DND-41 (cell line): ENCODE measurements around the gene LINGO3.
"Not testable (repeated sequence)": the region's sequence is repeated elsewhere in the genome, so short reads cannot be mapped to it uniquely, and the experiment has no call there.

ENCODE experiments used
- ATAC-seq: fragments of 200-7000 bp; cut with Tn5 transposase; 3 replicates; pipeline ENCODE4 v1.9.1; 2021; ENCODE audit warnings: low read depth; ENCODE audit not compliant: insufficient read depth
- DNase-seq: peaks from one replicate; pipeline ENCODE4 v3.0.0-alpha.2; 2020
- H2AFZ ChIP-seq: 2 replicates; pipeline ENCODE4 v1.6.0; 2012; ENCODE audit warnings: low read depth, low read length
- H3K27ac ChIP-seq: 2 replicates; pipeline ENCODE4 v1.5.1; 2012; ENCODE audit warnings: low read length, inconsistent platforms
- H3K27me3 ChIP-seq: fragments of 200-600 bp; sonication (generic); 2 replicates; pipeline ENCODE4 v1.6.0; 2012; ENCODE audit warnings: low read length, mild to moderate bottlenecking, inconsistent platforms; ENCODE audit not compliant: insufficient read depth, poor library complexity
- H3K36me3 ChIP-seq: 2 replicates; pipeline ENCODE4 v1.5.1; 2012; ENCODE audit warnings: low read length, inconsistent platforms; ENCODE audit not compliant: insufficient read depth
- H3K4me1 ChIP-seq: 2 replicates; pipeline ENCODE4 v1.5.1; 2012; ENCODE audit warnings: mild to moderate bottlenecking, low read length; ENCODE audit not compliant: insufficient read depth
- H3K4me2 ChIP-seq: 2 replicates; pipeline ENCODE4 v1.6.0; 2012; ENCODE audit warnings: mild to moderate bottlenecking, moderate library complexity, low read length, inconsistent platforms; ENCODE audit not compliant: insufficient read depth
- H3K4me3 ChIP-seq, 2 experiments: fragments of 200-600 bp in 1 of 2; shearing (Covaris generic) in 1 of 2; 2 replicates each; pipeline ENCODE4 v1.5.1; 2012 to 2016; ENCODE audit warnings: inconsistent platforms in 2 of 2, low read length in 2 of 2, mild to moderate bottlenecking in 2 of 2, low read depth in 1 of 2, moderate library complexity in 1 of 2
- H3K79me2 ChIP-seq: 2 replicates; pipeline ENCODE4 v1.6.0; 2012; ENCODE audit warnings: low read length, inconsistent platforms; ENCODE audit not compliant: insufficient read depth
- H3K9ac ChIP-seq: 2 replicates; pipeline ENCODE4 v1.6.0; 2012; ENCODE audit warnings: low read depth, mild to moderate bottlenecking, inconsistent platforms, low read length, moderate library complexity
- H3K9me3 ChIP-seq: 2 replicates; pipeline ENCODE4 v1.5.1; 2012; ENCODE audit warnings: low read length, moderate library complexity, mild to moderate bottlenecking, inconsistent platforms; ENCODE audit not compliant: insufficient read depth, severe bottlenecking
- H4K20me1 ChIP-seq: 2 replicates; pipeline ENCODE4 v1.6.0; 2012; ENCODE audit warnings: low read length; ENCODE audit not compliant: insufficient read depth
- CTCF ChIP-seq: IDR thresholded peaks from 2 replicates; pipeline ENCODE4 v1.5.1; 2012; ENCODE audit warnings: borderline replicate concordance, low read length, moderate library complexity, mild to moderate bottlenecking; ENCODE audit not compliant: poor library complexity, severe bottlenecking; ENCODE audit errors: extremely low read depth
- EZH2 ChIP-seq: IDR thresholded peaks from 3 replicates; pipeline ENCODE4 v1.6.1; 2012; ENCODE audit warnings: borderline replicate concordance, low read depth, mild to moderate bottlenecking, moderate library complexity, low read length, inconsistent platforms; ENCODE audit not compliant: severe bottlenecking

LINGO3 gene

DNA sequence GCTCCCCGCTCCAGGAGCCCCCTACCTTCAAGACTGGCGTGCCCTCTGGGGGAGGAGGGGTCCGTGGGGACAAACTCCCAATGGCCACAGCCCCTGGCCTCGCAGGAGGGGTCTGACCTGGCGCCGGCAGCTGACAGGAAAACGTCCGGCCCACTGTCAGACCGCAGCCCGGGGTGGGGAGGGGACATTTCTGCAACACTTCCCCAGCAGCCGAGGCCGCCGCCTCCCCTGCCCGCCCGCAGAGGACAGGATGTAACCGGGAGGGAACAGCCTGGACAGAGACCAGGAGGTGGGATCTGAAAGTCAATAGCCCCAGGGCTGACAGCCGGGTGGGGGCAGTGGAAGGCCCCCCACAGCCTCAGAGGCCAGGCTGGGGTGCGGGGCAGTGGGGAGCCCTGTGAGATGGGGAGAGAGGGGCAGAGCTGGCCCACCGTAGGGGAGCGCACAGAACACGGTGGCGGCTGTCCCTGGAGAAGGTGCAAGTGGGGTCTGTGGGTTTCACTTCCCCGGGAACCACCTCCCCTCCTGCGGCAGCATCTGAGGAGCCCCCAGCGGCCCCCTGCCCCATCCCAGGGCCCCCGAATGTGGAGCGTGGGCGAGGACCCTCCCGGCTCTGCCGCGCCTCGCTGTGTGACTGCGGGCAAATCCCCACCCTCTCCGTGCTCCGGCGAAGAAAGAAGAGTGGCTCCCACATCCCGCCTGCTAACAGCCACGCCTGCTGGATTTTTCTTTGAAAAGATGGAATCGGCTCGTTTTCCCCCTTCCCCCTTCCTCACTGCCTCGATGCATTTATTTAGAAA lies 25.7 kb downstream of the LINGO3 start, which contains the start of gene PEAK3:
Gene PEAK3 (minus strand): TSS at position 114 of the 800 bp plus-strand sequence. CDS start 1,244 bp downstream, outside the sequence.
- peaks cover under 1% of the 10 kb centered on the region; the same call in 1 of the 2 replicates for H4K20me1 ChIP-seq
- no peaks in the 10 kb centered on the region for H3K9me3 ChIP-seq
- H3K27me3 ChIP-seq = no peaks in the 10 kb centered on the region
- no peak within 1 kb of the TSS for H3K4me2 ChIP-seq
- no peaks in the 10 kb centered on the region for H3K79me2 ChIP-seq
- no peaks in the 10 kb centered on the region for H3K4me1 ChIP-seq
- H2AFZ ChIP-seq = no peak within 1 kb of the TSS
- DNase-seq (no peak), ATAC-seq (no peak)
- no peak within 1 kb of the TSS for H3K9ac ChIP-seq
- H3K36me3 ChIP-seq = no peaks in the 10 kb centered on the region
- no peak within 1 kb of the TSS for H3K4me3 ChIP-seq
- TF ChIP-seq EZH2 (no peak), CTCF (no peak)
- H3K27ac ChIP-seq = no peak within 1 kb of the TSS

GRCh38 chr19:2281265-2282061 lies 26.5 kb downstream of the LINGO3 start:
- H3K4me1 ChIP-seq, H3K36me3 ChIP-seq, H3K4me3 ChIP-seq, H3K27me3 ChIP-seq, H3K4me2 ChIP-seq, H3K9me3 ChIP-seq, DNase-seq, H2AFZ ChIP-seq, H3K27ac ChIP-seq, ATAC-seq, H4K20me1 ChIP-seq, H3K9ac ChIP-seq, H3K79me2 ChIP-seq: not testable (repeated sequence)

GRCh38 chr19:2280633-2281264 lies 27.2 kb downstream of the LINGO3 start:
- ATAC-seq (no peak), DNase-seq (no peak)
- Histone ChIP-seq H4K20me1 (peaks cover 10% of the 10 kb centered on the region; the same call in 1 of the 2 replicates), H3K9ac (no peak overlapping the region), H3K36me3 (peaks cover 7% of the 10 kb centered on the region), H3K4me1 (no peaks in the 10 kb centered on the region), H3K9me3 (no peaks in the 10 kb centered on the region), H3K27ac (no peak overlapping the region), H3K4me2 (no peak overlapping the region), H3K4me3 (no peak overlapping the region), H3K27me3 (no peaks in the 10 kb centered on the region), H3K79me2 (0 out of 2 replicates have a peak, but pooled peaks cover 2% of the 10 kb centered on the region), H2AFZ (no peak overlapping the region)
- TF ChIP-seq CTCF = no peak
- TF ChIP-seq EZH2 = no peak
